Stimulated activated CD4-positive, alpha-beta T cell treated with anti-CD3 and anti-CD28 coated beads, TNF-alpha, amount 100 ng/mL, for 4 hours (primary cell): ENCODE results near the gene SLC35B2.

Experiments
- DNase-seq, 3 experiments: peaks; one replicate each; pipeline ENCODE4 v3.0.0-alpha.2; 2020; ENCODE audit warnings: low read depth in 3 of 3

SLC35B2 gene

GRCh38 chr6:44254191-44255104 is 2.9 kb downstream of the SLC35B2 start:
- DNase-seq, result no peak

- DNase-seq, result no peak
Measured at GRCh38 chr6:44253307-44254101, 3.8 kb downstream of the SLC35B2 start.

DNA sequence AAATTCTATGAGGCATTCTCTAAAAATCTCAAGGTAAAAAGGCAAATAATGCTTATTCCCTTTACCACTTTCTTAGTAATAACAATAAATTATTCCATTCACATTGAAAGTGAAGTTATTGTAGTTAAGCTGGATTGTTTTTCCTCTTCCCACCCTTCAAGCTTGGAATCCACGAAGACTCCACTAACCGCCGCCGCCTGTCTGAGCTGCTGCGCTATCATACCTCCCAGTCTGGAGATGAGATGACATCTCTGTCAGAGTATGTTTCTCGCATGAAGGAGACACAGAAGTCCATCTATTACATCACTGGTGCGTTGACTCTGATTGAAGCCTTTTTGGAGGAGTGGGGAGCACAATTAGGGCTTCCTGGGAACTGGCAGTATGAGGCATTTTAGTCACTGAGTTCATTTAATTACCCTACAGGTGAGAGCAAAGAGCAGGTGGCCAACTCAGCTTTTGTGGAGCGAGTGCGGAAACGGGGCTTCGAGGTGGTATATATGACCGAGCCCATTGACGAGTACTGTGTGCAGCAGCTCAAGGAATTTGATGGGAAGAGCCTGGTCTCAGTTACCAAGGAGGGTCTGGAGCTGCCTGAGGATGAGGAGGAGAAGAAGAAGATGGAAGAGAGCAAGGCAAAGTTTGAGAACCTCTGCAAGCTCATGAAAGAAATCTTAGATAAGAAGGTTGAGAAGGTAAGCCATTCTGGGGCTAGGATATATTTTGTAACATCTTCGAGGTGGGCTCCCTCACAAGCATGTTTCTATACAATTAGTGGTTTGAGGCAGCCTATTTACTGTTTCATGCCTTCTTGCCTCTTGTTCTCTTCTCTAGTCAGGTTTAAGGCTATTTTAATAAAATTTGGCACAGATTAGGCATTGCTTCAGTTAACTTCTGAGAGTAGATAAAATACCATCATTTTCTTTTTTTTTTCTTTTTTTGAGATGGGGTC is 5.5 kb downstream of the SLC35B2 start:
- DNase-seq, result no peak

DNA sequence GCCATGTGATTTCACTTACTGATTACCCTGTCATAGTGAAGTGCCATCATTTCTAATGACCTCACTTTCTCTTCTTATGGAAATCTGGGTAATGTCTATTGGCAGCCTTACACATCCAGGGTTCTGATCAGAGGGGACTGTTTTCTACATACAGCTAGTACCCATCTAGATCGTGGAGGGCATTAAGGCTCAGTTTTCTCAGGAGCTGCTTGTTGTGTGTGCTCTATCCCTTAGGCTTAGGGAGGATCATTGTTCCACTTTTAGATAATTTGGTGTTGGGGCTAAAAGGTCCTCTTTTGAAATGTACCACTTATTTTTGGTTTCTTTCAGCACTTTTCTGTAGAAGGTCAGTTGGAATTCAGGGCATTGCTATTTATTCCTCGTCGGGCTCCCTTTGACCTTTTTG is 6.6 kb downstream of the SLC35B2 start:
- DNase-seq, result no peak

DNA sequence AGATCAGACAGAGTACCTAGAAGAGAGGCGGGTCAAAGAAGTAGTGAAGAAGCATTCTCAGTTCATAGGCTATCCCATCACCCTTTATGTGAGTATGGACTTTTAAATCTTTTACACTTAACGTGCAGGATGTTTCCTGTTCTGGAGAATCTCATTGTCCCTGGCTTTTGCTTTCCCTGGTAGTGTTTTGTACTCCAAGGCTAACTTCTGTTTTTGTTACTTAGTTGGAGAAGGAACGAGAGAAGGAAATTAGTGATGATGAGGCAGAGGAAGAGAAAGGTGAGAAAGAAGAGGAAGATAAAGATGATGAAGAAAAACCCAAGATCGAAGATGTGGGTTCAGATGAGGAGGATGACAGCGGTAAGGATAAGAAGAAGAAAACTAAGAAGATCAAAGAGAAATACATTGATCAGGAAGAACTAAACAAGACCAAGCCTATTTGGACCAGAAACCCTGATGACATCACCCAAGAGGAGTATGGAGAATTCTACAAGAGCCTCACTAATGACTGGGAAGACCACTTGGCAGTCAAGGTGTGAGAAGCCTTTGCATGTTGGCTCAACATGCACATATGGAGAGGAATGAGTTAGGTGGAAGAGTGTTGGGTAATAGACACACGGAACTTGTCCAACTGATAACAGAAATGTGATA is 7.1 kb downstream of the SLC35B2 start:
- DNase-seq, result no peak

DNA sequence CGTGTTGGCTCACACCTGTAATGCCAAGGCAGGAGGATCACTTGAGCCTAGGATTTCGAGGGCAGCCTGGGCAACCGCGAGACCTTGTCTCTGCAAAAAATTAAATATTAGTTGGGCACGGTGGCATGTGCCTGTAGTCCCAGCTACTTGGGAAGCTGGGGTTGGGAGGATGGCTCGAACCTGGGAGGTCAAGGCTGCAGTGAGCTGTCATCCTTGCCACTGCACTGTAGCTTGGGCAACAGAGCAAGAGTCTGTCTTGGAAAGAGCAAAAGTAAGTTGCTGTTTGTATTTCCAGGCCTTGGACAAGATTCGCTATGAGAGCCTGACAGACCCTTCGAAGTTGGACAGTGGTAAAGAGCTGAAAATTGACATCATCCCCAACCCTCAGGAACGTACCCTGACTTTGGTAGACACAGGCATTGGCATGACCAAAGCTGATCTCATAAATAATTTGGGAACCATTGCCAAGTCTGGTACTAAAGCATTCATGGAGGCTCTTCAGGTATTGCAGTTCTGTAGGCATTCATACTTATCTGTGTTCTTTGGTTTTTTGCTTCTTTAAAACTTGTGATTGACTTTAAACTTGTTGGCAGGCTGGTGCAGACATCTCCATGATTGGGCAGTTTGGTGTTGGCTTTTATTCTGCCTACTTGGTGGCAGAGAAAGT is 8.1 kb downstream of the SLC35B2 start:
- DNase-seq, result no peak

GRCh38 chr6:44248579-44248978 is 8.7 kb downstream of the SLC35B2 start:
- no peak for DNase-seq

- peak; percentile 79 to 87 (median 86) for DNase-seq
Measured at GRCh38 chr6:44247338-44248302, 9.7 kb downstream of the SLC35B2 start.

DNA sequence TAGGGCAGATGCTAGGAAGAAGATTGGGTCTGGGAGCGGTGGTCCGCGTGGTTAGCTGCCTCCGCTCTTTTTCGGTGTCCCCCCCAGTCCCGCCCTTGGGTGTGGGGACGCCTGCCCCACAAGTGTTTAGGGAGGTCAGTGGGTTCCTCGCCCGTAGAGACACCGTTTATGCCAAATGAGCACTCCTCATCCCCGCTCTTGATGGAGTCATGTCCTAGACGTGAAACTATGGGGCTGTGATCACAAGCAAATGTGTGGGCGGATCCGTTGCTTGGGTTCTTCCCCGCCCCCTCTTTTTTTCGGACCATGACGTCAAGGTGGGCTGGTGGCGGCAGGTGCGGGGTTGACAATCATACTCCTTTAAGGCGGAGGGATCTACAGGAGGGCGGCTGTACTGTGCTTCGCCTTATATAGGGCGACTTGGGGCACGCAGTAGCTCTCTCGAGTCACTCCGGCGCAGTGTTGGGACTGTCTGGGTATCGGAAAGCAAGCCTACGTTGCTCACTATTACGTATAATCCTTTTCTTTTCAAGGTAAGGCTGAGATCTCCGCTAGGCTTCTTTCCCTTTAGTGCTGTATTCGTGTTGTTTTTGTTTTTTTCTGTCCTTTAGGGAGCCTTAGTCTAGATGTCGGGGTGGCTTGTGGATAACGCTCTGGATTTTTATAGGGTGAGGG is 10.5 kb downstream of the SLC35B2 start, which contains the start of gene HSP90AB1:
TSS of gene HSP90AB1 (plus strand) at position 439 of the 675 bp plus-strand sequence. CDS start 1,529 bp downstream, outside the sequence.
- peak; percentile 78 to 97 (median 96) for DNase-seq

GRCh38 chr6:44245912-44246662 is 11.2 kb downstream of the SLC35B2 start:
- DNase-seq, result peak; percentile 72 to 86 (median 77)

GRCh38 chr6:44245391-44245911 is 11.9 kb downstream of the SLC35B2 start:
- DNase-seq, result no peak

DNA sequence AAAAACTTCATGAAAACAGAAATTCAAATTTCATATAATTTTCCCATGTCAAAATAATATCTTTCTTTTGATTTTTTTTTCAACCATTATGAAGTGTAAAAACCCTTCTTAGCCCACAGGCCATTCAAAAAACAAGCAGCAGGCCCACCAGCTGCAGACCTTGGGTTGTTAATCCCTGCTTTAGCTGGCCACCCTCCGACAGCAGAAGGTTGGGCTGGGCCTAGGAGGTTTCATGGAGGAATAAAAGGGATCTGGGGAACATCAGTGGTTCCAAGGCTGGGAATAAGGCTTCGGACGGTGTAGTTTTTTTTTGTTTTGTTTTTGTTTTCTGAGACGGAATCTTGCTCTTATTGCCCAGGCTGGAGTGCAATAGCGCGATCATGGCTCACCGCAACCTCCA is 14.0 kb downstream of the SLC35B2 start:
- DNase-seq, result no peak

- no peak for DNase-seq
Measured at GRCh38 chr6:44238687-44239350, 18.5 kb downstream of the SLC35B2 start.

GRCh38 chr6:44237813-44238433 is 19.4 kb downstream of the SLC35B2 start:
- DNase-seq, result peak; percentile 63 to 65 (median 64)

GRCh38 chr6:44237021-44237812 is 20.1 kb downstream of the SLC35B2 start:
- DNase-seq, result peak in 2 of 3 experiments; percentile 42 to 46
